PFSK-1 (cell line): ENCODE results near the gene PHOSPHO1.
A peak's percentile ranks its signal among the peaks of the same experiment; 100 is the strongest.

Source experiments
- FOXP2 ChIP-seq: optimal IDR thresholded peaks from 2 replicates; pipeline ENCODE3; 2011; ENCODE audit warnings: borderline replicate concordance, control low read depth, inconsistent platforms; ENCODE audit not compliant: insufficient read depth; ENCODE audit errors: extremely low read length, extremely low read depth
- POLR2AphosphoS5 ChIP-seq: IDR thresholded peaks from 2 replicates; pipeline ENCODE4 v1.6.1; 2012; ENCODE audit warnings: low read depth, mild to moderate bottlenecking, control low read depth, low read length, moderate library complexity
- REST ChIP-seq, 2 experiments: IDR thresholded peaks; 2 replicates each; pipeline versions ENCODE4 v1.6.1 to v1.8.0; 2011 to 2012; ENCODE audit warnings: low read depth in 2 of 2, low read length in 2 of 2, control low read depth in 1 of 2, inconsistent platforms in 1 of 2, mild to moderate bottlenecking in 1 of 2, moderate library complexity in 1 of 2; ENCODE audit not compliant: insufficient read depth in 1 of 2
- SIN3A ChIP-seq: IDR thresholded peaks from 2 replicates; pipeline ENCODE4 v1.6.1; 2012; ENCODE audit warnings: mild to moderate bottlenecking, low read length, moderate library complexity, borderline replicate concordance; ENCODE audit not compliant: insufficient read depth
- TAF1 ChIP-seq: IDR thresholded peaks from 2 replicates; pipeline ENCODE4 v1.6.1; 2012; ENCODE audit warnings: low read length, control low read depth, borderline replicate concordance; ENCODE audit not compliant: insufficient read depth

PHOSPHO1 gene

DNA sequence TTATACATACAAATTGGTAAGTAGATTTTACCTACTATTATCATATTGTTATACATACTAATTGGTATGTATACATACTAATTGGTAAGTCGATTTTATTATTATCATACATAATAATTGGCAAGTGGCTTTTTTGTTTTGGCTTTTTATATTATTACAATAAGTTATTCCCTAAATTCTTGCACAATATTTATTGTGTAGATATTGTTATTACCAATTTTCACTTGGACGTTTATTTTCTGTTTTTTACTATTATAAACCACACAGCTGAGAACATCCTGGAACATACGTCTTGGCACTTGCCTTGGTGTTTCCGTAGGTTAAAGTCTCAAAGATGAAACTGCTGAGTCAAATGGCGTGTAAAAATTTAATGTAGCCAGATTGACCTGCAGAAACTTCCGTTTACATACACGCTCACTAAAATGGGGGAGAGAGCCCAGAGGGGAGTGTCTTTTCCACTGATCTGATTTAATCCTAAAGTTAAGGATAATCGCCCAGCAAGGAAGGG, 39.1 kb downstream of the PHOSPHO1 start:
- TF ChIP-seq FOXP2: no peak
- TF ChIP-seq SIN3A: no peak
- TF ChIP-seq REST (IDR thresholded peaks at IDR 0.05; ENCODE audit: insufficient read depth in 1 of 2, low read depth in 2 of 2, low read length in 2 of 2): no peak
- TF ChIP-seq POLR2AphosphoS5: no peak
- 0 out of 2 replicates have a peak, but pooled peaks have one; percentile 18 for TF ChIP-seq TAF1

DNA sequence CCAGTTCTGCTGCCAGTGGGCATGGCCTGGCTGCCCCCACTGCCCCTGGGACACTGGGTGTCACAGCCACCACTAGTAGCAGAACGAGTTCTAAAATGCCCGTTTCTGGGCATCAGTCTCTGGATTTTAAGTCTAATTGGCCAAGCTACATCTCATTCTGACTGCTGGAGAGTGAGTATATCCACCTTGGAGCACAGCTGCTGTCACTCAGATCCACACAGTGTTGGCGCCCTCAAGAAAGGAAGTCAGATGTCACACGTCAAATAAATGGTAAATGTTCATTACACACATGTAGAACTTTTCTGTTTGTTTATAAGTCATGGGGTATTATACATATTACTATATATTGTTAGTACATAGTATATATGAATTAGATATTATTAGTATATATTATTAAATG, 39.7 kb downstream of the PHOSPHO1 start:
- TF ChIP-seq REST (IDR thresholded peaks at IDR 0.05; ENCODE audit: insufficient read depth in 1 of 2, low read depth in 2 of 2, low read length in 2 of 2) (no peak), SIN3A (no peak), TAF1 (no peak), FOXP2 (no peak), POLR2AphosphoS5 (no peak)

DNA sequence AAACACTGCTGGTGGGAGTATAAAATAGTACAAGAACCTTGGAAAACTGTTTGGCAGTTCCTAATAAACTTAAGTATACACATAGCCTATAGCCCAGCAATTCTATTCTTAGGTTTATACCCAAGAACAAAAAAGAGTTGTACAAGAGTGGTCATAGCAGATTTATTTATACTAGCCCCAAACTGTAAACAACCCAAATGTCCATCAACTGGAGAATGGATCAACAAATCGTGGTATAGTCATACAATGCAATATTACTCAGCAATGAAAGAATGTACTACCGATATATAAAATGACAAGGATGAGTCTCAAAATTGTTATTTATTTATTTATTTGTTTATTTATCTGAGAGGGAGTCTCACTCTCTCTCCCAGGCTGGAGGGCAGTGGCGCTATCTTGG, 43.3 kb downstream of the PHOSPHO1 start:
- no peak for TF ChIP-seq REST (IDR thresholded peaks at IDR 0.05; ENCODE audit: insufficient read depth in 1 of 2, low read depth in 2 of 2, low read length in 2 of 2)
- no peak for TF ChIP-seq SIN3A
- TF ChIP-seq TAF1: no peak
- no peak for TF ChIP-seq POLR2AphosphoS5
- no peak for TF ChIP-seq FOXP2

DNA sequence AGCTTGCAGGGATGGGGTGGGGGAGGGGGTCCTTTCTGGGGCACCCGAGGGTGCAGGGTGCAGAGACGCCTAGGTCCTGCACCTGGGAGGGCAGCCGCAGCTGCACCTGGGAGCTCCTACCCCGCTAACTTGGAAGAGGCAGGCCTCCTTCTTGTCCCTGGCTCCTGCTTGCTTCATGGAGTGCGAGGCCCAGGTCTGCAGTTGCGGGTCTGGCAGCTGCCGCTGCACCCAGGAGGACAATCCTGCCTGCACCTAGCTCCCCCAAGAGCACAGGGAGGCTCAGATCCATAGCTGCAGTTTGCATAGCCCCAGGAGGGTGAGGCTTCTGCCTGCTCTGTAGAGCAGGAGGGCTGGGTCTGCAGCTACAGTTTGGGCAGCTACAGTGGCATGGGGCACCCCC, 46.8 kb downstream of the PHOSPHO1 start:
- TF ChIP-seq SIN3A (no peak), FOXP2 (no peak), POLR2AphosphoS5 (no peak), REST (IDR thresholded peaks at IDR 0.05; ENCODE audit: insufficient read depth in 1 of 2, low read depth in 2 of 2, low read length in 2 of 2) (no peak), TAF1 (no peak)

DNA sequence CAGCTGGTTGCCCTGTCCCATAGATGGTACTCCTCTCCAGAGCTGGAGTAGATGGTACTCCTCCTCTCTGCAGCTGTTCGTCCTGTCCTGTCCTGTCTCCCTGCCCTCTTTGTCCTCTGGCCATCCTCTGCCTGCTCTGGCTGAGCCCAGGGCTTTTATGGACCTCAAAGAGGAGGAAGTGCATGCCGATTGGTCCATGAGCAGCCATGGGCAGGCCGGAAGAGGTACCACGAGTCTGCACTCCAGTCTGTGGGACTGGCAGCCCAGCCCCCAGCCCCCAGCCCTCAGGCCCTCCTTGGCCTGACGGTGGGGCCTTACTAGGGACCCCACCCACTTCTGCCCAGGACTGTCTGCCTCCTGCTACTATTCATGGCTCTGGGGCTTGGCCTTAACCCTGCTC, 47.2 kb downstream of the PHOSPHO1 start:
- TF ChIP-seq SIN3A: no peak
- TF ChIP-seq TAF1: no peak
- no peak for TF ChIP-seq POLR2AphosphoS5
- no peak for TF ChIP-seq REST (IDR thresholded peaks at IDR 0.05; ENCODE audit: insufficient read depth in 1 of 2, low read depth in 2 of 2, low read length in 2 of 2)
- no peak for TF ChIP-seq FOXP2
